ENCODE data around the gene CD84. TPM values are rescaled to one million over a fixed set of nuclear protein-coding genes. Genes with fewer than 3 reads are reported as not detected.

Gene CD84
- polyA plus RNA-seq, 1 of the 3 experiments (the other 2 are of a cell fraction) = not detected

GRCh38 chr1:160605792-160606479, 26.6 kb upstream of the CD84 start:
- Histone ChIP-seq H3K79me2 (ENCODE audit: insufficient read depth) (no peaks in the 10 kb centered on the region), H3K27me3 (ENCODE audit: insufficient read depth) (peaks cover 28% of the 10 kb centered on the region), H3K4me3 (ENCODE audit: low read depth in 2 of 2, low read length in 1 of 2) (no peak overlapping the region), H2AFZ (ENCODE audit: low read depth) (no peak overlapping the region), H4K20me1 (ENCODE audit: insufficient read depth) (no peaks in the 10 kb centered on the region), H3K36me3 (replicated peaks in 1 of 2; ENCODE audit: control insufficient read depth in 1 of 2, insufficient read depth in 2 of 2, low read length in 1 of 2) (no peaks in the 10 kb centered on the region), H3K9me2 (no peaks in the 10 kb centered on the region), H3K9me3 (no peaks in the 10 kb centered on the region), H3K27ac (ENCODE audit: low read depth in 2 of 2, low read length in 1 of 2) (no peak overlapping the region), H3K4me1 (ENCODE audit: control insufficient read depth in 1 of 2, insufficient read depth in 2 of 2, low read depth in 1 of 2, low read length in 1 of 2) (no peaks in the 10 kb centered on the region), H3F3A (replicated peaks; ENCODE audit: insufficient read depth) (no peaks in the 10 kb centered on the region), H3K4me2 (no peak overlapping the region), H3K9ac (no peak overlapping the region)
- 13% methylated on average over 3 of the region's 4 CpGs for whole genome bisulfite sequencing (ENCODE audit: low lambda C conversion rate)
- TF ChIP-seq, protein P1, sequence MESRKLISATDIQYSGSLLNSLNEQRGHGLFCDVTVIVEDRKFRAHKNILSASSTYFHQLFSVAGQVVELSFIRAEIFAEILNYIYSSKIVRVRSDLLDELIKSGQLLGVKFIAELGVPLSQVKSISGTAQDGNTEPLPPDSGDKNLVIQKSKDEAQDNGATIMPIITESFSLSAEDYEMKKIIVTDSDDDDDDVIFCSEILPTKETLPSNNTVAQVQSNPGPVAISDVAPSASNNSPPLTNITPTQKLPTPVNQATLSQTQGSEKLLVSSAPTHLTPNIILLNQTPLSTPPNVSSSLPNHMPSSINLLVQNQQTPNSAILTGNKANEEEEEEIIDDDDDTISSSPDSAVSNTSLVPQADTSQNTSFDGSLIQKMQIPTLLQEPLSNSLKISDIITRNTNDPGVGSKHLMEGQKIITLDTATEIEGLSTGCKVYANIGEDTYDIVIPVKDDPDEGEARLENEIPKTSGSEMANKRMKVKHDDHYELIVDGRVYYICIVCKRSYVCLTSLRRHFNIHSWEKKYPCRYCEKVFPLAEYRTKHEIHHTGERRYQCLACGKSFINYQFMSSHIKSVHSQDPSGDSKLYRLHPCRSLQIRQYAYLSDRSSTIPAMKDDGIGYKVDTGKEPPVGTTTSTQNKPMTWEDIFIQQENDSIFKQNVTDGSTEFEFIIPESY (IDR thresholded peaks at IDR 0.05; ENCODE audit: borderline replicate concordance, low read depth) = no peak
- TF ChIP-seq RXRA (IDR thresholded peaks at IDR 0.05; ENCODE audit: borderline replicate concordance, low read depth) = no peak
- TF ChIP-seq, protein P2, sequence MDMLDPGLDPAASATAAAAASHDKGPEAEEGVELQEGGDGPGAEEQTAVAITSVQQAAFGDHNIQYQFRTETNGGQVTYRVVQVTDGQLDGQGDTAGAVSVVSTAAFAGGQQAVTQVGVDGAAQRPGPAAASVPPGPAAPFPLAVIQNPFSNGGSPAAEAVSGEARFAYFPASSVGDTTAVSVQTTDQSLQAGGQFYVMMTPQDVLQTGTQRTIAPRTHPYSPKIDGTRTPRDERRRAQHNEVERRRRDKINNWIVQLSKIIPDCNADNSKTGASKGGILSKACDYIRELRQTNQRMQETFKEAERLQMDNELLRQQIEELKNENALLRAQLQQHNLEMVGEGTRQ (IDR thresholded peaks at IDR 0.05; ENCODE audit: borderline replicate concordance, low read depth, low read length) = no peak
- no peak for TF ChIP-seq ELF1 (IDR thresholded peaks at IDR 0.05)
- TF ChIP-seq, protein P3, sequence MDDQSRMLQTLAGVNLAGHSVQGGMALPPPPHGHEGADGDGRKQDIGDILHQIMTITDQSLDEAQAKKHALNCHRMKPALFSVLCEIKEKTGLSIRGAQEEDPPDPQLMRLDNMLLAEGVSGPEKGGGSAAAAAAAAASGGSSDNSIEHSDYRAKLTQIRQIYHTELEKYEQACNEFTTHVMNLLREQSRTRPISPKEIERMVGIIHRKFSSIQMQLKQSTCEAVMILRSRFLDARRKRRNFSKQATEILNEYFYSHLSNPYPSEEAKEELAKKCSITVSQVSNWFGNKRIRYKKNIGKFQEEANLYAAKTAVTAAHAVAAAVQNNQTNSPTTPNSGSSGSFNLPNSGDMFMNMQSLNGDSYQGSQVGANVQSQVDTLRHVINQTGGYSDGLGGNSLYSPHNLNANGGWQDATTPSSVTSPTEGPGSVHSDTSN (IDR thresholded peaks at IDR 0.05) = no peak
- TF ChIP-seq GABPA (IDR thresholded peaks at IDR 0.05; ENCODE audit: low read depth) = no peak
- ChIA-PET CTCF (interaction anchor here (0.6 to 2.4 kb wide), 3 partner anchors 13 to 165 kb away, joined by 3 to 6 read pairs (median 5); no protein-coding TSS in a partner anchor), POLR2A (no interaction called here)
- DNase-seq = no peak

DNA sequence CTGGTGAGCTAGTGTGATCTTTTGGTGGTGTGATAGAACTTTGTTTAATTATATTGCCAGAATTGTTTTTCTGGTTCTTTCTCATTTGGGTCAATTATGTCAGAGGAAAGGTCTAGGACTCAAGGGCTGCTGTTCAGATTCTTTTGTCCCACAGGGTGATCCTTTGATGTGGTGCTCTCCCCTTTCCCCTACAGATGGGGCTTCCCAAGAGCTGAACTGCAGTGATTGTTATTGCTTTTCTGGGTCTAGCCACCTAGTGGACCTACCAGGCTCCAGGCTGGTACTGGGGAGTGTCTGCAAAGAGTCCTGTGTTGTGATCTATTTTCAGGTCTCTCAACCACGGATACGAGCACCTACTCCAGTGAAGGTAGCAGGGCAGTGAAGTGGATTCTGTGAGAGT, 25.9 kb upstream of the CD84 start:
- Histone ChIP-seq H3K9me2 (no peaks in the 10 kb centered on the region), H3K4me2 (no peak overlapping the region), H3K4me1 (ENCODE audit: control insufficient read depth in 1 of 2, insufficient read depth in 2 of 2, low read depth in 1 of 2, low read length in 1 of 2) (no peaks in the 10 kb centered on the region), H2AFZ (ENCODE audit: low read depth) (no peak overlapping the region), H3K9me3 (no peaks in the 10 kb centered on the region), H3K79me2 (ENCODE audit: insufficient read depth) (no peaks in the 10 kb centered on the region), H3K36me3 (replicated peaks in 1 of 2; ENCODE audit: control insufficient read depth in 1 of 2, insufficient read depth in 2 of 2, low read length in 1 of 2) (no peaks in the 10 kb centered on the region), H3K27ac (ENCODE audit: low read depth in 2 of 2, low read length in 1 of 2) (no peak overlapping the region), H3K27me3 (ENCODE audit: insufficient read depth) (peaks cover 24% of the 10 kb centered on the region), H3K9ac (no peak overlapping the region), H3K4me3 (ENCODE audit: low read depth in 2 of 2, low read length in 1 of 2) (no peak overlapping the region), H3F3A (replicated peaks; ENCODE audit: insufficient read depth) (no peaks in the 10 kb centered on the region), H4K20me1 (ENCODE audit: insufficient read depth) (no peaks in the 10 kb centered on the region)
- POLR2A ChIA-PET = no interaction called here
- WGBS (ENCODE audit: low lambda C conversion rate) = 0% methylated on average over 2 of the region's 2 CpGs
- DNase-seq = no peak
- CTCF ChIA-PET = interaction anchor here (2.4 kb wide), 1 partner anchor 14 kb away, joined by 6 read pairs; no protein-coding TSS in a partner anchor
- TF ChIP-seq RFX5 (IDR thresholded peaks at IDR 0.05; ENCODE audit: low read length) = no peak
- TF ChIP-seq ELF1 (IDR thresholded peaks at IDR 0.05) = no peak
- TF ChIP-seq, protein P4, sequence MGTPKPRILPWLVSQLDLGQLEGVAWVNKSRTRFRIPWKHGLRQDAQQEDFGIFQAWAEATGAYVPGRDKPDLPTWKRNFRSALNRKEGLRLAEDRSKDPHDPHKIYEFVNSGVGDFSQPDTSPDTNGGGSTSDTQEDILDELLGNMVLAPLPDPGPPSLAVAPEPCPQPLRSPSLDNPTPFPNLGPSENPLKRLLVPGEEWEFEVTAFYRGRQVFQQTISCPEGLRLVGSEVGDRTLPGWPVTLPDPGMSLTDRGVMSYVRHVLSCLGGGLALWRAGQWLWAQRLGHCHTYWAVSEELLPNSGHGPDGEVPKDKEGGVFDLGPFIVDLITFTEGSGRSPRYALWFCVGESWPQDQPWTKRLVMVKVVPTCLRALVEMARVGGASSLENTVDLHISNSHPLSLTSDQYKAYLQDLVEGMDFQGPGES (IDR thresholded peaks at IDR 0.05; ENCODE audit: low read depth, low read length) = no peak
- no peak for TF ChIP-seq GATA2 (CRISPR knock-in tag; IDR thresholded peaks at IDR 0.05)
- TF ChIP-seq, protein P2 (IDR thresholded peaks at IDR 0.05; ENCODE audit: borderline replicate concordance, low read depth, low read length) = no peak
- no peak for TF ChIP-seq MEF2A (IDR thresholded peaks at IDR 0.05; ENCODE audit: borderline replicate concordance, low read depth)
- no peak for TF ChIP-seq JUND (IDR thresholded peaks at IDR 0.05)
- no peak for TF ChIP-seq CTCF (IDR thresholded peaks at IDR 0.05)
- TF ChIP-seq SMC3 (IDR thresholded peaks at IDR 0.05; ENCODE audit: low read depth, low read length) = no peak
- TF ChIP-seq MXI1 (IDR thresholded peaks at IDR 0.05; ENCODE audit: low read depth, low read length) = no peak
- no peak for TF ChIP-seq FOSL2 (IDR thresholded peaks at IDR 0.05; ENCODE audit: borderline replicate concordance, low read depth)
- no peak for TF ChIP-seq TAF1 (IDR thresholded peaks at IDR 0.05; ENCODE audit: borderline replicate concordance, low read depth, low read length)
- no peak for TF ChIP-seq RCOR1 (IDR thresholded peaks at IDR 0.05; ENCODE audit: low read length)
- TF ChIP-seq TEAD4 (IDR thresholded peaks at IDR 0.05; ENCODE audit: borderline replicate concordance, insufficient read depth) = no peak
- TF ChIP-seq NRF1 (IDR thresholded peaks at IDR 0.05; ENCODE audit: low read depth, low read length) = no peak
